K562 (cell line): Measurements from ENCODE around the gene DPAGT1. TPM values are rescaled to one million over a fixed set of nuclear protein-coding genes. Genes with fewer than 3 reads are reported as not detected.

Experiments
- BHLHE40 ChIP-seq: IDR thresholded peaks from 2 replicates; pipeline ENCODE4 v1.6.1; 2011; ENCODE audit warnings: low read length, improper control_type of control experiment
- CBX1 ChIP-seq: sonication (generic); IDR thresholded peaks from 2 replicates; pipeline ENCODE4 v1.6.1; 2016; ENCODE audit warnings: antibody characterized with exemption, low read depth, mild to moderate bottlenecking
- ELF4 ChIP-seq: fragments of 450-650 bp; formaldehyde crosslinking; IDR thresholded peaks from 2 replicates; pipeline ENCODE4 v1.4.0; 2022; ENCODE audit warnings: missing genetic modification characterization
- L3MBTL2 ChIP-seq: fragments of 450-650 bp; IDR thresholded peaks from 2 replicates; pipeline ENCODE4 v1.6.1; 2016; ENCODE audit warnings: mild to moderate bottlenecking, moderate library complexity
- MYBL2 ChIP-seq, 2 experiments: fragments of 450-650 bp in 1 of 2; sonication (generic) in 1 of 2; formaldehyde crosslinking in 1 of 2; IDR thresholded peaks; 2 replicates each; pipeline versions ENCODE4 v1.6.1 to v1.8.1; 2017 to 2022; ENCODE audit warnings: borderline replicate concordance in 1 of 2, inconsistent platforms in 1 of 2, low read depth in 1 of 2, mild to moderate bottlenecking in 1 of 2, missing genetic modification reagents in 1 of 2, moderate library complexity in 1 of 2
- NBN ChIP-seq: fragments of 450-650 bp; IDR thresholded peaks from 2 replicates; pipeline ENCODE4 v1.6.1; 2016; ENCODE audit warnings: low read depth, mild to moderate bottlenecking
- POLR2H ChIP-seq: IDR thresholded peaks from 2 replicates; pipeline ENCODE4 v1.6.1; 2016; ENCODE audit warnings: missing genetic modification characterization, low read depth, mild to moderate bottlenecking, control low read depth, missing compliant biosample characterization, moderate library complexity
- SAP30 ChIP-seq: fragments of 200-600 bp; sonication (generic); IDR thresholded peaks from 2 replicates; pipeline ENCODE4 v1.6.1; 2012; ENCODE audit warnings: borderline replicate concordance, low read depth, mild to moderate bottlenecking, moderate library complexity, low read length, control low read depth, inconsistent platforms; ENCODE audit not compliant: insufficient read depth, poor library complexity, severe bottlenecking
- TEAD4 ChIP-seq, 2 experiments: sonication (generic) in 1 of 2; formaldehyde crosslinking in 1 of 2; IDR thresholded peaks; 2 replicates each; pipeline versions ENCODE4 v1.6.1 to v1.8.0; 2012 to 2022; ENCODE audit warnings: borderline replicate concordance in 1 of 2, inconsistent platforms in 1 of 2, low read length in 1 of 2, mild to moderate bottlenecking in 1 of 2, missing genetic modification reagents in 1 of 2
- ZFP1 ChIP-seq: fragments of 450-650 bp; formaldehyde crosslinking; IDR thresholded peaks from 2 replicates; pipeline ENCODE4 v1.4.0; 2020; ENCODE audit warnings: mild to moderate bottlenecking, mixed read lengths
- ZNF24 ChIP-seq: fragments of 450-650 bp; IDR thresholded peaks from 2 replicates; pipeline ENCODE4 v1.6.1; 2016
- polyA plus RNA-seq, 8 experiments: library from polyadenylated mRNA; depleted of rRNA in 4 of 8; stranded (reverse) in 5 of 8; unstranded in 3 of 8; fragments of >200 nt; fragmentation: Nextera tagmentation in 2 of 8; fragmentation: Illumina TruSeq in 1 of 8; extraction: Ambion mirVana in 2 of 8; extraction: Trizol in 1 of 8; gene quantifications; 2 replicates each; pipeline versions ENCODE4 v1.2.1 to v1.2.3, GENCODE V29; 2011 to 2014; ENCODE audit warnings: inconsistent platforms in 1 of 8, missing spikeins in 1 of 8
- total RNA-seq, 7 experiments: library from RNA; depleted of rRNA in 6 of 7; stranded (reverse); fragments of >200 nt in 6 of 7; fragmentation: Illumina TruSeq in 2 of 7; extraction: Trizol in 2 of 7; gene quantifications; 2 replicates each; pipeline versions ENCODE4 v1.2.1 to v1.2.3, GENCODE V29; 2011 to 2021; ENCODE audit warnings: low replicate concordance in 1 of 7
- TF ChIP-seq, protein P1 (sequence below): fragments of 250-450 bp; sonication (Bioruptor Pico); IDR thresholded peaks from 2 replicates; pipeline ENCODE4 v1.4.0; 2020
- TF ChIP-seq, protein P2 (sequence below), 2 experiments: fragments of 250-450 bp in 1 of 2; fragments of 450-650 bp in 1 of 2; sonication (Bioruptor Pico) in 1 of 2; IDR thresholded peaks; 2 replicates each; pipeline versions ENCODE4 v1.6.1 to v1.8.0; 2016 to 2021; ENCODE audit warnings: mild to moderate bottlenecking in 2 of 2, moderate library complexity in 2 of 2, missing compliant biosample characterization in 1 of 2, missing genetic modification characterization in 1 of 2
- TF ChIP-seq, protein P3 (sequence below): fragments of 200-800 bp; sonication (Bioruptor generic); IDR thresholded peaks from 2 replicates; pipeline ENCODE4 v1.6.1; 2017; ENCODE audit warnings: missing genetic modification characterization, missing compliant biosample characterization
- TF ChIP-seq, protein P4 (sequence below): fragments of 250-450 bp; sonication (Bioruptor Pico); IDR thresholded peaks from 2 replicates; pipeline ENCODE4 v1.9.0; 2021; ENCODE audit warnings: mild to moderate bottlenecking, inconsistent platforms
- TF ChIP-seq, protein P5 (sequence below): fragments of 250-450 bp; sonication (Bioruptor Pico); IDR thresholded peaks from 2 replicates; pipeline ENCODE4 v1.8.0; 2021; ENCODE audit warnings: mild to moderate bottlenecking, moderate library complexity

Gene DPAGT1
- total and polyA plus RNA-seq, 9 of the 15 experiments (the other 6 are each of a cell fraction or from before 2014, with no cell fraction given): 29.9 to 135 (median 85.0) TPM

DNA sequence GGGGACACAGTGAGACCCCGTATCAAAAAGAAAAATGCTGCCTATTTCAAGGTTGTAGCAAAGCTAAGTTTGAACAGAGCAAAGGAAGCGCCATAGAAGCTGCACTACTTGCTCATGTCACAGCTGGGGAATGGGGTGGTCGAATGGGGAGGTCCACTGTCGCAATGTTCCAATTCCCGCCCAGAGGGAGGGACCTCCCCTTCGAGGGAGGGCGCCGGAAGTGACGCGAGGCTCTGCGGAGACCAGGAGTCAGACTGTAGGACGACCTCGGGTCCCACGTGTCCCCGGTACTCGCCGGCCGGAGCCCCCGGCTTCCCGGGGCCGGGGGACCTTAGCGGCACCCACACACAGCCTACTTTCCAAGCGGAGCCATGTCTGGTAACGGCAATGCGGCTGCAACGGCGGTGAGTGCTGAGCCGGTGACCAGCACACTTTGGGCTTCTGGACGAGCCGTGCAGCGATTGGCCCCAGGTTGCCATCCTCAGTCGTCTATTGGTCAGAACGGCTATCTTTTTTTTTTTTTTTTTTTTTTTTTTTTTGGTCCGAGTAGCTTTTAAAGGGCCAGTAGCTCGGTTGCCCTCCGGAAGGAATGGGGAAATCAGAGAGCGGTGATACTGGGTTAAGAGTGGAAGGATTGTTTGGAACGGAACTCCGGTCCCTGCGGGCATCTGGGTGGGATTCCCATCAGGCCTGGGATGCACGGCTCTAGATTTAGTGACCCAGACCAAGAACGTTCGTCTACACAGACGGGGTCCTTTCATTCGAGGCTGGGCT is 16.8 kb downstream of the DPAGT1 start, which contains the start of gene HMBS (continued):
- no peak for TF ChIP-seq MYBL2 (IDR thresholded peaks at IDR 0.05; ENCODE audit: low read depth)
- no peak for TF ChIP-seq MYBL2 (CRISPR knock-in tag; IDR thresholded peaks at IDR 0.05; ENCODE audit: borderline replicate concordance)
- TF ChIP-seq, protein P1, sequence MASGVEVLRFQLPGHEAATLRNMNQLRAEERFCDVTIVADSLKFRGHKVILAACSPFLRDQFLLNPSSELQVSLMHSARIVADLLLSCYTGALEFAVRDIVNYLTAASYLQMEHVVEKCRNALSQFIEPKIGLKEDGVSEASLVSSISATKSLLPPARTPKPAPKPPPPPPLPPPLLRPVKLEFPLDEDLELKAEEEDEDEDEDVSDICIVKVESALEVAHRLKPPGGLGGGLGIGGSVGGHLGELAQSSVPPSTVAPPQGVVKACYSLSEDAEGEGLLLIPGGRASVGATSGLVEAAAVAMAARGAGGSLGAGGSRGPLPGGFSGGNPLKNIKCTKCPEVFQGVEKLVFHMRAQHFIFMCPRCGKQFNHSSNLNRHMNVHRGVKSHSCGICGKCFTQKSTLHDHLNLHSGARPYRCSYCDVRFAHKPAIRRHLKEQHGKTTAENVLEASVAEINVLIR: peak; percentile 85
- peak; percentile 87 for TF ChIP-seq SAP30
- TF ChIP-seq TEAD4 (IDR thresholded peaks at IDR 0.05; ENCODE audit: low read length): 0 out of 2 replicates have a peak, but pooled peaks have one; percentile 32
- no peak for TF ChIP-seq TEAD4 (CRISPR knock-in tag; IDR thresholded peaks at IDR 0.05; ENCODE audit: borderline replicate concordance)
- 0 out of 2 replicates have a peak, but pooled peaks have one; percentile 23 for TF ChIP-seq NBN
- 0 out of 2 replicates have a peak, but pooled peaks have one; percentile 10 for TF ChIP-seq CBX1
- TF ChIP-seq, protein P2, sequence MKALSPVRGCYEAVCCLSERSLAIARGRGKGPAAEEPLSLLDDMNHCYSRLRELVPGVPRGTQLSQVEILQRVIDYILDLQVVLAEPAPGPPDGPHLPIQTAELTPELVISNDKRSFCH (CRISPR knock-in tag; IDR thresholded peaks at IDR 0.05): no peak
- TF ChIP-seq, protein P2 (tag; IDR thresholded peaks at IDR 0.05): peak; percentile 74; the same call in 1 of the 2 replicates
- TF ChIP-seq, protein P3, sequence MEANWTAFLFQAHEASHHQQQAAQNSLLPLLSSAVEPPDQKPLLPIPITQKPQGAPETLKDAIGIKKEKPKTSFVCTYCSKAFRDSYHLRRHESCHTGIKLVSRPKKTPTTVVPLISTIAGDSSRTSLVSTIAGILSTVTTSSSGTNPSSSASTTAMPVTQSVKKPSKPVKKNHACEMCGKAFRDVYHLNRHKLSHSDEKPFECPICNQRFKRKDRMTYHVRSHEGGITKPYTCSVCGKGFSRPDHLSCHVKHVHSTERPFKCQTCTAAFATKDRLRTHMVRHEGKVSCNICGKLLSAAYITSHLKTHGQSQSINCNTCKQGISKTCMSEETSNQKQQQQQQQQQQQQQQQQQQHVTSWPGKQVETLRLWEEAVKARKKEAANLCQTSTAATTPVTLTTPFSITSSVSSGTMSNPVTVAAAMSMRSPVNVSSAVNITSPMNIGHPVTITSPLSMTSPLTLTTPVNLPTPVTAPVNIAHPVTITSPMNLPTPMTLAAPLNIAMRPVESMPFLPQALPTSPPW (CRISPR knock-in tag): peak; percentile 81
- TF ChIP-seq, protein P4, sequence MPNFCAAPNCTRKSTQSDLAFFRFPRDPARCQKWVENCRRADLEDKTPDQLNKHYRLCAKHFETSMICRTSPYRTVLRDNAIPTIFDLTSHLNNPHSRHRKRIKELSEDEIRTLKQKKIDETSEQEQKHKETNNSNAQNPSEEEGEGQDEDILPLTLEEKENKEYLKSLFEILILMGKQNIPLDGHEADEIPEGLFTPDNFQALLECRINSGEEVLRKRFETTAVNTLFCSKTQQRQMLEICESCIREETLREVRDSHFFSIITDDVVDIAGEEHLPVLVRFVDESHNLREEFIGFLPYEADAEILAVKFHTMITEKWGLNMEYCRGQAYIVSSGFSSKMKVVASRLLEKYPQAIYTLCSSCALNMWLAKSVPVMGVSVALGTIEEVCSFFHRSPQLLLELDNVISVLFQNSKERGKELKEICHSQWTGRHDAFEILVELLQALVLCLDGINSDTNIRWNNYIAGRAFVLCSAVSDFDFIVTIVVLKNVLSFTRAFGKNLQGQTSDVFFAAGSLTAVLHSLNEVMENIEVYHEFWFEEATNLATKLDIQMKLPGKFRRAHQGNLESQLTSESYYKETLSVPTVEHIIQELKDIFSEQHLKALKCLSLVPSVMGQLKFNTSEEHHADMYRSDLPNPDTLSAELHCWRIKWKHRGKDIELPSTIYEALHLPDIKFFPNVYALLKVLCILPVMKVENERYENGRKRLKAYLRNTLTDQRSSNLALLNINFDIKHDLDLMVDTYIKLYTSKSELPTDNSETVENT: 0 out of 2 replicates have a peak, but pooled peaks have one; percentile 70
- peak; percentile 45; the same call in 1 of the 2 replicates for TF ChIP-seq ELF4 (CRISPR knock-in tag)
- peak; percentile 91 for TF ChIP-seq L3MBTL2
- no peak; the same call in 1 of the 2 replicates for TF ChIP-seq ZNF24
- TF ChIP-seq POLR2H: peak; percentile 85
- TF ChIP-seq, protein P5, sequence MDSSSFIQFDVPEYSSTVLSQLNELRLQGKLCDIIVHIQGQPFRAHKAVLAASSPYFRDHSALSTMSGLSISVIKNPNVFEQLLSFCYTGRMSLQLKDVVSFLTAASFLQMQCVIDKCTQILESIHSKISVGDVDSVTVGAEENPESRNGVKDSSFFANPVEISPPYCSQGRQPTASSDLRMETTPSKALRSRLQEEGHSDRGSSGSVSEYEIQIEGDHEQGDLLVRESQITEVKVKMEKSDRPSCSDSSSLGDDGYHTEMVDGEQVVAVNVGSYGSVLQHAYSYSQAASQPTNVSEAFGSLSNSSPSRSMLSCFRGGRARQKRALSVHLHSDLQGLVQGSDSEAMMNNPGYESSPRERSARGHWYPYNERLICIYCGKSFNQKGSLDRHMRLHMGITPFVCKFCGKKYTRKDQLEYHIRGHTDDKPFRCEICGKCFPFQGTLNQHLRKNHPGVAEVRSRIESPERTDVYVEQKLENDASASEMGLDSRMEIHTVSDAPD (CRISPR knock-in tag): no peak
- peak; percentile 70 for TF ChIP-seq BHLHE40
- TF ChIP-seq ZFP1 (CRISPR knock-in tag): no peak
